H9 (cell line): ENCODE data around the gene FBXL19. TPM values are rescaled to one million over a fixed set of nuclear protein-coding genes. Genes with fewer than 3 reads are reported as not detected.

Experiments used
- DNase-seq: peaks from one replicate; pipeline ENCODE4 v3.0.0-alpha.2; 2017
- H2AFZ ChIP-seq: one replicate; pipeline ENCODE4 v1.6.1; 2013; ENCODE audit warnings: mild to moderate bottlenecking, low read length, control low read depth, moderate library complexity
- H2AK5ac ChIP-seq: 2 replicates; pipeline ENCODE4 v1.6.1; 2013; ENCODE audit warnings: low read length, control low read depth, mixed read lengths; ENCODE audit not compliant: insufficient read length
- H2BK120ac ChIP-seq: one replicate; pipeline ENCODE4 v1.6.1; 2013; ENCODE audit warnings: low read depth, mild to moderate bottlenecking, low read length, control low read depth, inconsistent platforms; ENCODE audit not compliant: poor library complexity, severe bottlenecking
- H2BK12ac ChIP-seq: 2 replicates; pipeline ENCODE4 v1.6.1; 2013; ENCODE audit warnings: low read length, control low read depth, mixed read lengths, low read depth; ENCODE audit not compliant: insufficient read length
- H2BK15ac ChIP-seq: 2 replicates; pipeline ENCODE4 v1.6.1; 2013; ENCODE audit warnings: low read depth, low read length, control low read depth
- H2BK20ac ChIP-seq: one replicate; pipeline ENCODE4 v1.6.1; 2013; ENCODE audit warnings: low read depth, mild to moderate bottlenecking, low read length, control low read depth, inconsistent platforms; ENCODE audit not compliant: poor library complexity, severe bottlenecking
- H2BK5ac ChIP-seq: 2 replicates; pipeline ENCODE4 v1.6.1; 2013; ENCODE audit warnings: low read length, control low read depth, mixed read lengths; ENCODE audit not compliant: insufficient read length
- H3K14ac ChIP-seq: 2 replicates; pipeline ENCODE4 v1.6.1; 2013; ENCODE audit warnings: low read length, control low read depth; ENCODE audit not compliant: insufficient read depth
- H3K18ac ChIP-seq: 2 replicates; pipeline ENCODE4 v1.6.1; 2013; ENCODE audit warnings: low read depth, mild to moderate bottlenecking, mixed read lengths, low read length, control low read depth; ENCODE audit not compliant: insufficient read length
- H3K23ac ChIP-seq: 2 replicates; pipeline ENCODE4 v1.6.1; 2013; ENCODE audit warnings: low read length, control low read depth, mixed read lengths, low read depth; ENCODE audit not compliant: insufficient read length
- H3K23me2 ChIP-seq: 2 replicates; pipeline ENCODE4 v1.6.1; 2013; ENCODE audit warnings: low read depth, mild to moderate bottlenecking, mixed read lengths, low read length, control low read depth; ENCODE audit not compliant: insufficient read length, poor library complexity, severe bottlenecking
- H3K27ac ChIP-seq: 2 replicates; pipeline ENCODE4 v1.5.1; 2013; ENCODE audit warnings: low read length, control low read depth, mixed read lengths, low read depth; ENCODE audit not compliant: insufficient read length
- H3K27me3 ChIP-seq: 2 replicates; pipeline ENCODE4 v1.6.1; 2013; ENCODE audit warnings: low read length, control low read depth, inconsistent platforms; ENCODE audit not compliant: insufficient read depth
- H3K4ac ChIP-seq: 2 replicates; pipeline ENCODE4 v1.6.1; 2013; ENCODE audit warnings: low read depth, mild to moderate bottlenecking, control low read depth, inconsistent platforms, low read length, moderate library complexity
- H3K4me1 ChIP-seq: 2 replicates; pipeline ENCODE4 v1.6.1; 2013; ENCODE audit warnings: low read length, control low read depth, inconsistent platforms; ENCODE audit not compliant: insufficient read depth
- H3K4me2 ChIP-seq: 2 replicates; pipeline ENCODE4 v1.6.1; 2013; ENCODE audit warnings: low read length, control low read depth, mixed read lengths; ENCODE audit not compliant: insufficient read length, insufficient read depth
- H3K56ac ChIP-seq: 2 replicates; pipeline ENCODE4 v1.6.1; 2013; ENCODE audit warnings: low read depth, mild to moderate bottlenecking, mixed read lengths, low read length, control low read depth; ENCODE audit not compliant: insufficient read length
- H3K79me1 ChIP-seq: 2 replicates; pipeline ENCODE4 v1.6.1; 2013; ENCODE audit warnings: low read depth, mild to moderate bottlenecking, moderate library complexity, low read length, control low read depth, inconsistent platforms; ENCODE audit not compliant: insufficient read depth, poor library complexity, severe bottlenecking
- H3K79me2 ChIP-seq: 2 replicates; pipeline ENCODE4 v1.6.1; 2013; ENCODE audit warnings: low read length, control low read depth, inconsistent platforms; ENCODE audit not compliant: insufficient read depth
- H3K9ac ChIP-seq: 2 replicates; pipeline ENCODE4 v1.6.1; 2013; ENCODE audit warnings: low read length, control low read depth, mixed read lengths; ENCODE audit not compliant: insufficient read length; ENCODE audit errors: extremely low read depth
- H3K9me3 ChIP-seq: one replicate; pipeline ENCODE4 v1.6.1; 2013; ENCODE audit warnings: low read depth, low read length, inconsistent platforms; ENCODE audit not compliant: control insufficient read depth
- H3T11ph ChIP-seq: one replicate; pipeline ENCODE4 v1.6.1; 2013; ENCODE audit warnings: mild to moderate bottlenecking, low read length, control low read depth, inconsistent platforms
- H4K20me1 ChIP-seq: one replicate; pipeline ENCODE4 v1.6.1; 2013; ENCODE audit not compliant: control insufficient read depth, insufficient read length, insufficient read depth
- H4K5ac ChIP-seq: 2 replicates; pipeline ENCODE4 v1.6.1; 2013; ENCODE audit warnings: low read depth, mild to moderate bottlenecking, mixed read lengths, low read length, control low read depth; ENCODE audit not compliant: insufficient read length
- H4K8ac ChIP-seq: replicated peaks from 2 replicates; pipeline ENCODE4 v1.6.1; 2013; ENCODE audit warnings: low read length, control low read depth, mixed read lengths, low read depth; ENCODE audit not compliant: insufficient read length
- H4K91ac ChIP-seq: 2 replicates; pipeline ENCODE4 v1.6.1; 2013; ENCODE audit warnings: low read depth, mild to moderate bottlenecking, moderate library complexity, mixed read lengths, low read length, control low read depth; ENCODE audit not compliant: insufficient read length
- H3K27ac Mint-ChIP-seq, 3 experiments: 2 replicates in 2 of 3; 3 replicates in 1 of 3; pipeline ENCODE4 v1.8.0; 2020 to 2021; ENCODE audit warnings: mixed read lengths in 3 of 3, mild to moderate bottlenecking in 1 of 3, moderate library complexity in 1 of 3
- H3K27me3 Mint-ChIP-seq: 2 replicates; pipeline ENCODE4 v1.8.0; 2021; ENCODE audit warnings: low read depth, mild to moderate bottlenecking, moderate library complexity, mixed read lengths
- H3K36me3 Mint-ChIP-seq, 3 experiments: 2 replicates in 2 of 3; 3 replicates in 1 of 3; pipeline ENCODE4 v1.8.0; 2020 to 2021; ENCODE audit warnings: low read depth in 3 of 3, mixed read lengths in 3 of 3; ENCODE audit not compliant: insufficient read depth in 1 of 3
- H3K4me1 Mint-ChIP-seq, 2 experiments: 2 replicates each; pipeline ENCODE4 v1.8.0; 2020; ENCODE audit warnings: mixed read lengths in 2 of 2
- H3K4me3 Mint-ChIP-seq, 2 experiments: 2 replicates in 1 of 2; 3 replicates in 1 of 2; pipeline ENCODE4 v1.8.0; 2020 to 2021; ENCODE audit warnings: mild to moderate bottlenecking in 2 of 2, mixed read lengths in 2 of 2, moderate library complexity in 1 of 2
- H3K9me3 Mint-ChIP-seq, 2 experiments: 2 replicates in 1 of 2; 3 replicates in 1 of 2; pipeline ENCODE4 v1.8.0; 2020; ENCODE audit warnings: mild to moderate bottlenecking in 2 of 2, mixed read lengths in 2 of 2, moderate library complexity in 1 of 2
- WGBS: extraction: QIAGEN DNeasy Blood & Tissue Kit; methylation state at CpG from one replicate; pipeline ENCODE4 v1.1.7; 2013; ENCODE audit warnings: missing lambda C conversion rate, low lambda C conversion rate, mixed read lengths; ENCODE audit not compliant: insufficient read length; ENCODE audit errors: extremely low coverage; 5-methylcytosine and 5-hydroxymethylcytosine counted together
- total RNA-seq: library from RNA; stranded (reverse); gene quantifications from 2 replicates; pipeline ENCODE4 v1.2.1, GENCODE V29; 2021
- TF ChIP-seq, protein P1 (sequence below): fragments of 200-600 bp; sonication (generic); conservative IDR thresholded peaks from 3 replicates; pipeline ENCODE4 v1.8.0; 2021; ENCODE audit warnings: antibody characterized with exemption, mild to moderate bottlenecking

The FBXL19 gene
- total RNA-seq, 1 experiment from 2014 or later = 66.8 TPM

DNA sequence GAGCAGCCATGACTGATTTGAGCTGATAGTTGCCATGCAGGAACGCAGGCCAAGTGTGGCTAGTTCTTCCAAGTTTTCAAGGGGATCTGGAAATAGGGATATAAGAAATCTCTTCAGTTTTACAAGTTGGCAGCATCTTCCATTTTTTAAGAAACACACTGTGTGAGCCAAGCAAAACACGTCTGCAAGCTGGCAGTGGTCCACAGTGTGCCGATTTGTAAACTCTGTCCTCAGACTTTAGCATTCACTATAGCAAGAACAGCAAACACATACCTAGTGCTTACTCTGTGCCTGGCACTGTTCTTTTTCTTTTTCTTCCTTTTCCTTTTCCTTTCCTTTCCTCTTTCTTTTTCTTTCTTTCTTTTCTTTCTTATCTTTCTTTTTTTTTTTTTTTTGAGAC lies 28.4 kb downstream of the FBXL19 start:
- Histone ChIP-seq H3K27ac (no peak overlapping the region), H4K5ac (no peak overlapping the region), H3T11ph (no peak overlapping the region), H2BK120ac (no peak overlapping the region), H3K18ac (no peak overlapping the region), H2BK12ac (no peak overlapping the region), H3K4me2 (no peak overlapping the region), H2AK5ac (no peak overlapping the region), H3K27me3 (no peaks in the 10 kb centered on the region), H4K91ac (no peak overlapping the region), H3K4me1 (no peaks in the 10 kb centered on the region), H3K9me3 (no peaks in the 10 kb centered on the region), H3K79me2 (no peaks in the 10 kb centered on the region), H2BK20ac (no peak overlapping the region), H2AFZ (no peak overlapping the region), H3K79me1 (no peaks in the 10 kb centered on the region), H3K4ac (no peak overlapping the region), H4K8ac (no peak overlapping the region), H3K9ac (no peak overlapping the region), H4K20me1 (no peaks in the 10 kb centered on the region), H3K23ac (no peak overlapping the region), H3K56ac (no peak overlapping the region), H2BK15ac (no peak overlapping the region), H3K14ac (no peak overlapping the region), H3K23me2 (peaks cover 11% of the 10 kb centered on the region), H2BK5ac (no peak overlapping the region)
- no CpG with 5 or more reads among the region's 3 CpGs for WGBS
- Mint-ChIP-seq H3K4me1 (peaks cover 23% of the 10 kb centered on the region in 2 experiments), H3K27me3 (peaks cover 4% of the 10 kb centered on the region; the same call in 1 of the 2 replicates), H3K27ac (no peak overlapping the region), H3K36me3 (peaks cover 0 to 5% (median 0%) of the 10 kb centered on the region in 3 experiments; a peak in 2 of 7 replicates), H3K4me3 (peak overlapping the region in 1 of 2 experiments; percentile 42; a peak in 1 of 5 replicates), H3K9me3 (no peaks in the 10 kb centered on the region)
- DNase-seq = no peak
- TF ChIP-seq, protein P1, sequence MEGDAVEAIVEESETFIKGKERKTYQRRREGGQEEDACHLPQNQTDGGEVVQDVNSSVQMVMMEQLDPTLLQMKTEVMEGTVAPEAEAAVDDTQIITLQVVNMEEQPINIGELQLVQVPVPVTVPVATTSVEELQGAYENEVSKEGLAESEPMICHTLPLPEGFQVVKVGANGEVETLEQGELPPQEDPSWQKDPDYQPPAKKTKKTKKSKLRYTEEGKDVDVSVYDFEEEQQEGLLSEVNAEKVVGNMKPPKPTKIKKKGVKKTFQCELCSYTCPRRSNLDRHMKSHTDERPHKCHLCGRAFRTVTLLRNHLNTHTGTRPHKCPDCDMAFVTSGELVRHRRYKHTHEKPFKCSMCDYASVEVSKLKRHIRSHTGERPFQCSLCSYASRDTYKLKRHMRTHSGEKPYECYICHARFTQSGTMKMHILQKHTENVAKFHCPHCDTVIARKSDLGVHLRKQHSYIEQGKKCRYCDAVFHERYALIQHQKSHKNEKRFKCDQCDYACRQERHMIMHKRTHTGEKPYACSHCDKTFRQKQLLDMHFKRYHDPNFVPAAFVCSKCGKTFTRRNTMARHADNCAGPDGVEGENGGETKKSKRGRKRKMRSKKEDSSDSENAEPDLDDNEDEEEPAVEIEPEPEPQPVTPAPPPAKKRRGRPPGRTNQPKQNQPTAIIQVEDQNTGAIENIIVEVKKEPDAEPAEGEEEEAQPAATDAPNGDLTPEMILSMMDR = no peak
